ENCODE data around the gene CTU2. TPM values are rescaled to one million over a fixed set of nuclear protein-coding genes. Genes with fewer than 3 reads are reported as not detected.

Gene CTU2
- total and polyA plus RNA-seq, 2 of the 8 experiments (the other 6 are each of a cell fraction or from before 2014, with no cell fraction given) = 32.7 to 42.9 TPM

- no peak for TF ChIP-seq CHD7 (IDR thresholded peaks at IDR 0.05; ENCODE audit: insufficient replicate concordance, low read length)
- peak; percentile 86 to 99 (median 91) for TF ChIP-seq CTCF (IDR thresholded peaks at IDR 0.05; ENCODE audit: control extremely low read depth in 1 of 3, insufficient read depth in 1 of 3, low read depth in 1 of 3, low read length in 3 of 3)
- peak; percentile 40 to 66; a peak in 3 of 4 replicates for TF ChIP-seq RAD21 (IDR thresholded peaks at IDR 0.05 in 1 of 2, conservative IDR thresholded peaks at IDR 0.05 in 1 of 2; ENCODE audit: low read depth in 2 of 2, low read length in 2 of 2)
- no peak for TF ChIP-seq POLR2A (IDR thresholded peaks at IDR 0.05; ENCODE audit: control extremely low read depth in 1 of 2, low read depth in 2 of 2, low read length in 2 of 2)
- TF ChIP-seq TAF7 (optimal IDR thresholded peaks at IDR 0.05; ENCODE audit: borderline replicate concordance, low read depth, low read length) = peak; percentile 74
- TF ChIP-seq EZH2 (IDR thresholded peaks at IDR 0.05; ENCODE audit: low read depth, low read length, severe bottlenecking) = no peak
These were observed 31.2 kb downstream of the CTU2 start (continued) for GRCh38 chr16:88737298-88738150.

Data from H1 (cell line).